PC-9 (cell line): ENCODE data around the gene TRIM37. TPM values are rescaled to one million over a fixed set of nuclear protein-coding genes. Genes with fewer than 3 reads are reported as not detected.

Source experiments
- BruUV-seq: library from RNA; stranded (reverse); fragments of 400-500 nt; replicated peaks from 2 replicates; lab custom pipeline; 2021; lab: Mats Ljungman, UMichigan
- CTCF ChIA-PET: fragments of 300-600 bp; sonication (Branson Sonifier 250); formaldehyde crosslinking; loops from one replicate; lab custom pipeline; 2022; ENCODE audit warnings: antibody characterized with exemption; lab: Charles Lee
- POLR2A ChIA-PET: fragments of 300-600 bp; sonication (Branson Sonifier 250); formaldehyde crosslinking; loops from one replicate; lab custom pipeline; 2022; ENCODE audit warnings: antibody characterized with exemption; ENCODE audit not compliant: unreplicated experiment; lab: Charles Lee
- DNase-seq, 2 experiments: peaks; one replicate each; pipeline versions ENCODE4 v3.0.0 to v3.0.0-alpha.2; 2015 to 2022; ENCODE audit warnings: mixed read lengths in 1 of 2
- H2AFZ ChIP-seq: fragments of 200-600 bp; sonication (generic); 2 replicates; pipeline ENCODE4 v1.8.1; 2017; ENCODE audit warnings: antibody characterized with exemption
- H3F3A ChIP-seq: fragments of 200-600 bp; sonication (generic); 2 replicates; pipeline ENCODE4 v1.8.1; 2017; ENCODE audit warnings: antibody characterized with exemption, mild to moderate bottlenecking, low read depth; ENCODE audit not compliant: insufficient read depth
- H3K27ac ChIP-seq: fragments of 200-600 bp; sonication (generic); 2 replicates; pipeline ENCODE4 v1.6.1; 2016; ENCODE audit warnings: mixed run types
- H3K27me3 ChIP-seq: fragments of 200-600 bp; sonication (generic); 2 replicates; pipeline ENCODE4 v1.6.1; 2016; ENCODE audit warnings: low read depth, mixed run types; ENCODE audit not compliant: insufficient read depth
- H3K36me3 ChIP-seq: fragments of 200-600 bp; sonication (generic); 2 replicates; pipeline ENCODE4 v1.6.1; 2016; ENCODE audit warnings: low read depth, mixed run types
- H3K4me1 ChIP-seq: fragments of 200-600 bp; sonication (generic); replicated peaks from 2 replicates; pipeline ENCODE4 v1.6.1; 2016; ENCODE audit warnings: mixed run types; ENCODE audit not compliant: insufficient read depth
- H3K4me2 ChIP-seq: fragments of 200-600 bp; sonication (generic); 2 replicates; pipeline ENCODE4 v1.6.1; 2017; ENCODE audit warnings: mixed run types
- H3K4me3 ChIP-seq: fragments of 200-600 bp; sonication (generic); 2 replicates; pipeline ENCODE4 v1.6.1; 2016; ENCODE audit warnings: mixed run types
- H3K79me2 ChIP-seq: fragments of 200-600 bp; sonication (generic); 2 replicates; pipeline ENCODE4 v1.6.1; 2017; ENCODE audit warnings: low read depth, mixed run types
- H3K9me2 ChIP-seq: fragments of 200-600 bp; sonication (generic); 2 replicates; pipeline ENCODE4 v1.8.1; 2017; ENCODE audit warnings: mild to moderate bottlenecking; ENCODE audit not compliant: insufficient read depth
- H3K9me3 ChIP-seq: fragments of 200-600 bp; sonication (generic); 2 replicates; pipeline ENCODE4 v1.8.1; 2016; ENCODE audit warnings: low read depth; ENCODE audit not compliant: insufficient read depth
- H4K20me1 ChIP-seq: fragments of 200-600 bp; sonication (generic); 2 replicates; pipeline ENCODE4 v1.8.1; 2017; ENCODE audit not compliant: insufficient read depth
- CTCF ChIP-seq: fragments of 200-600 bp; sonication (generic); conservative IDR thresholded peaks from 2 replicates; pipeline ENCODE4 v1.6.1; 2017; ENCODE audit warnings: mixed run types, antibody characterized with exemption, mild to moderate bottlenecking, moderate library complexity
- EZH2 ChIP-seq: fragments of 200-600 bp; sonication (generic); IDR thresholded peaks from 2 replicates; pipeline ENCODE4 v1.8.0; 2017; ENCODE audit warnings: antibody characterized with exemption, low read depth
- intact Hi-C: fragments of 100-400 bp; cut with micrococcal nuclease; formaldehyde crosslinking; loops from one replicate; pipeline ENCODE4 v1.10.0; 2022; ENCODE audit not compliant: unreplicated experiment
- total RNA-seq: library from RNA; stranded (reverse); gene quantifications from 2 replicates; pipeline ENCODE4 v1.2.3, GENCODE V29; 2021

The TRIM37 gene
- total RNA-seq, 1 experiment from 2014 or later, result 24.6 TPM

GRCh38 chr17:58982626-58983025 is 124.1 kb downstream of the TRIM37 start:
- no peak overlapping the region for H2AFZ ChIP-seq
- no peaks in the 10 kb centered on the region for H3K4me1 ChIP-seq
- no peaks in the 10 kb centered on the region for H3K27me3 ChIP-seq
- CTCF ChIA-PET, result no interaction called here
- TF ChIP-seq EZH2 (no peak), CTCF (no peak)
- no peaks in the 10 kb centered on the region for H3K36me3 ChIP-seq
- no peak overlapping the region for H3K4me2 ChIP-seq
- intact Hi-C loops, result no loop called here
- no peaks in the 10 kb centered on the region for H3K79me2 ChIP-seq
- no peak overlapping the region for H3K27ac ChIP-seq
- POLR2A ChIA-PET, result interaction anchor here (0.6 kb wide), 1 partner anchor 240 kb away, joined by 4 read pairs; no protein-coding TSS in a partner anchor
- no peaks in the 10 kb centered on the region for H4K20me1 ChIP-seq
- no peaks in the 10 kb centered on the region for H3K9me3 ChIP-seq
- H3K9me2 ChIP-seq, result no peaks in the 10 kb centered on the region
- no TSS peak for BruUV-seq
- no peaks in the 10 kb centered on the region; the same call in 1 of the 2 replicates for H3F3A ChIP-seq
- no peak overlapping the region for H3K4me3 ChIP-seq
- DNase-seq, result no peak

GRCh38 chr17:58980706-58981481 is 125.8 kb downstream of the TRIM37 start:
- H3K27ac ChIP-seq, result no peak overlapping the region
- no peaks in the 10 kb centered on the region for H3K36me3 ChIP-seq
- no peaks in the 10 kb centered on the region for H3K9me3 ChIP-seq
- intact Hi-C loops, result no loop called here
- no peaks in the 10 kb centered on the region for H3K79me2 ChIP-seq
- no peaks in the 10 kb centered on the region; the same call in 1 of the 2 replicates for H3F3A ChIP-seq
- H2AFZ ChIP-seq, result no peak overlapping the region
- POLR2A ChIA-PET, result no interaction called here
- DNase-seq, result no peak
- H3K9me2 ChIP-seq, result no peaks in the 10 kb centered on the region
- CTCF ChIA-PET, result no interaction called here
- no peak overlapping the region for H3K4me2 ChIP-seq
- BruUV-seq, result no TSS peak
- H3K4me1 ChIP-seq, result no peaks in the 10 kb centered on the region
- H4K20me1 ChIP-seq, result no peaks in the 10 kb centered on the region
- H3K4me3 ChIP-seq, result no peak overlapping the region
- TF ChIP-seq CTCF (no peak), EZH2 (no peak)
- H3K27me3 ChIP-seq, result no peaks in the 10 kb centered on the region

- H3K27ac ChIP-seq, result no peak overlapping the region
- H3K27me3 ChIP-seq, result no peaks in the 10 kb centered on the region
- DNase-seq, result no peak
- no TSS peak for BruUV-seq
- TF ChIP-seq EZH2 (no peak), CTCF (no peak)
- POLR2A ChIA-PET, result no interaction called here
- no peaks in the 10 kb centered on the region for H3K9me2 ChIP-seq
- H3K4me1 ChIP-seq, result no peaks in the 10 kb centered on the region
- no peaks in the 10 kb centered on the region for H3F3A ChIP-seq
- CTCF ChIA-PET, result no interaction called here
- no peaks in the 10 kb centered on the region for H3K9me3 ChIP-seq
- no peak overlapping the region for H3K4me3 ChIP-seq
- H3K79me2 ChIP-seq, result no peaks in the 10 kb centered on the region
- H2AFZ ChIP-seq, result no peak overlapping the region
- no peaks in the 10 kb centered on the region for H3K36me3 ChIP-seq
- no peaks in the 10 kb centered on the region for H4K20me1 ChIP-seq
- intact Hi-C loops, result no loop called here
- H3K4me2 ChIP-seq, result no peak overlapping the region
Observed at GRCh38 chr17:58976541-58976940, 130.1 kb downstream of the TRIM37 start.
